A673 (cell line): Measurements from ENCODE around the gene ARMH3. TPM values are rescaled to one million over a fixed set of nuclear protein-coding genes. Genes with fewer than 3 reads are reported as not detected.

Experiments used
- BruUV-seq: library from RNA; stranded (reverse); fragments of 400-500 nt; replicated peaks from 2 replicates; lab custom pipeline; 2021; lab: Mats Ljungman, UMichigan
- CTCF ChIA-PET: fragments of 300-600 bp; sonication (Branson Sonifier 250); formaldehyde crosslinking; loops from one replicate; lab custom pipeline; 2022; ENCODE audit warnings: antibody characterized with exemption; lab: Charles Lee
- POLR2A ChIA-PET: fragments of 300-600 bp; sonication (Branson Sonifier 250); formaldehyde crosslinking; loops from one replicate; lab custom pipeline; 2022; ENCODE audit warnings: antibody characterized with exemption; ENCODE audit not compliant: low non-redundant PET; lab: Charles Lee
- DNase-seq: peaks from one replicate; pipeline ENCODE4 v3.0.0-alpha.2; 2015; ENCODE audit warnings: low spot score
- H3K27ac ChIP-seq: fragments of 200-600 bp; sonication (generic); 2 replicates; pipeline ENCODE4 v1.5.1; 2016; ENCODE audit warnings: mixed run types, low read depth, mild to moderate bottlenecking, mixed read lengths, antibody characterized with exemption, low read length; ENCODE audit not compliant: poor library complexity, severe bottlenecking
- H3K27me3 ChIP-seq: fragments of 200-600 bp; sonication (generic); replicated peaks from 2 replicates; pipeline ENCODE4 v1.6.1; 2017; ENCODE audit warnings: mixed run types, low read depth, mild to moderate bottlenecking, mixed read lengths, antibody characterized with exemption, low read length; ENCODE audit not compliant: insufficient read depth, poor library complexity
- H3K36me3 ChIP-seq: fragments of 200-600 bp; sonication (generic); 2 replicates; pipeline ENCODE4 v1.6.1; 2016; ENCODE audit warnings: mixed run types, mild to moderate bottlenecking, mixed read lengths, antibody characterized with exemption, low read length; ENCODE audit not compliant: insufficient read depth, poor library complexity, severe bottlenecking
- H3K4me1 ChIP-seq: fragments of 200-600 bp; sonication (generic); 2 replicates; pipeline ENCODE4 v1.6.1; 2017; ENCODE audit warnings: mixed run types, mild to moderate bottlenecking, mixed read lengths, antibody characterized with exemption, low read length; ENCODE audit not compliant: insufficient read depth, poor library complexity, severe bottlenecking
- H3K4me3 ChIP-seq: fragments of 200-600 bp; sonication (generic); 2 replicates; pipeline ENCODE4 v1.5.1; 2016; ENCODE audit warnings: low read depth, mixed run types, mild to moderate bottlenecking, mixed read lengths, low read length; ENCODE audit not compliant: poor library complexity, severe bottlenecking
- H3K9me3 ChIP-seq: fragments of 200-600 bp; sonication (generic); 2 replicates; pipeline ENCODE4 v1.6.1; 2016; ENCODE audit warnings: mixed run types, low read depth, mild to moderate bottlenecking, mixed read lengths, antibody characterized with exemption, low read length; ENCODE audit not compliant: poor library complexity, severe bottlenecking
- CTCF ChIP-seq: fragments of 300-800, 200-600 bp; sonication (generic); conservative IDR thresholded peaks from 2 replicates; pipeline ENCODE4 v1.5.1; 2017; ENCODE audit warnings: low read depth, mild to moderate bottlenecking, antibody characterized with exemption, low read length, moderate library complexity, mixed read lengths
- EZH2 ChIP-seq: fragments of 200-600 bp; sonication (generic); IDR thresholded peaks from 2 replicates; pipeline ENCODE4 v1.6.1; 2017; ENCODE audit warnings: borderline replicate concordance, low read depth, mild to moderate bottlenecking, mixed read lengths, antibody characterized with exemption, low read length; ENCODE audit not compliant: poor library complexity, severe bottlenecking
- intact Hi-C: fragments of 100-400 bp; cut with micrococcal nuclease; formaldehyde crosslinking; loops from one replicate; pipeline ENCODE4 v1.10.0; 2022; ENCODE audit not compliant: unreplicated experiment
- total RNA-seq: library from RNA; stranded (reverse); gene quantifications from 2 replicates; pipeline ENCODE4 v1.2.3, GENCODE V29; 2021

The ARMH3 gene
- total RNA-seq, 1 experiment from 2014 or later = 17.8 TPM

GRCh38 chr10:102033787-102034186, 22.2 kb downstream of the ARMH3 start:
- TF ChIP-seq CTCF (no peak), EZH2 (no peak)
- ChIA-PET CTCF (no interaction called here), POLR2A (no interaction called here)
- no peak for DNase-seq
- Histone ChIP-seq H3K9me3 (no peaks in the 10 kb centered on the region), H3K36me3 (peaks cover 3% of the 10 kb centered on the region), H3K4me1 (no peaks in the 10 kb centered on the region), H3K27me3 (no peaks in the 10 kb centered on the region), H3K4me3 (no peak overlapping the region), H3K27ac (no peak overlapping the region)
- intact Hi-C loops = no loop called here
- no TSS peak for BruUV-seq

- BruUV-seq = no TSS peak
Observed at GRCh38 chr10:102027261-102027660, 28.7 kb downstream of the ARMH3 start.

GRCh38 chr10:102024799-102025198, 31.2 kb downstream of the ARMH3 start:
- DNase-seq = no peak
- TF ChIP-seq EZH2 (no peak), CTCF (no peak)
- Histone ChIP-seq H3K4me3 (no peak overlapping the region), H3K27me3 (no peaks in the 10 kb centered on the region), H3K36me3 (peaks cover 18% of the 10 kb centered on the region), H3K27ac (no peak overlapping the region), H3K9me3 (no peaks in the 10 kb centered on the region), H3K4me1 (no peaks in the 10 kb centered on the region)
- no TSS peak for BruUV-seq
- ChIA-PET CTCF (no interaction called here), POLR2A (no interaction called here)
- intact Hi-C loops = loop anchor here (10.0 kb wide), 1 partner anchor 50 kb away; no protein-coding TSS in a partner anchor

More at GRCh38 chr10:102027261-102027660, 28.7 kb downstream of the ARMH3 start:
- Histone ChIP-seq H3K36me3 (peaks cover 13% of the 10 kb centered on the region), H3K4me1 (no peaks in the 10 kb centered on the region), H3K4me3 (no peak overlapping the region), H3K9me3 (no peaks in the 10 kb centered on the region), H3K27me3 (no peaks in the 10 kb centered on the region), H3K27ac (no peak overlapping the region)
- POLR2A ChIA-PET = no interaction called here
- TF ChIP-seq EZH2 = no peak
- TF ChIP-seq CTCF = no peak
- no peak for DNase-seq
- intact Hi-C loops = loop anchor here (10.0 kb wide), 1 partner anchor 52 kb away; no protein-coding TSS in a partner anchor
- CTCF ChIA-PET = interaction anchor here (0.6 kb wide), 1 partner anchor 17 kb away, joined by 3 read pairs; no protein-coding TSS in a partner anchor
